H9 (cell line): ENCODE results near the gene PRUNE1. TPM values are rescaled to one million over a fixed set of nuclear protein-coding genes. Genes with fewer than 3 reads are reported as not detected.

ENCODE experiments used
- DNase-seq: peaks from one replicate; pipeline ENCODE4 v3.0.0-alpha.2; 2017
- H2AFZ ChIP-seq: one replicate; pipeline ENCODE4 v1.6.1; 2013; ENCODE audit warnings: mild to moderate bottlenecking, low read length, control low read depth, moderate library complexity
- H2AK5ac ChIP-seq: 2 replicates; pipeline ENCODE4 v1.6.1; 2013; ENCODE audit warnings: low read length, control low read depth, mixed read lengths; ENCODE audit not compliant: insufficient read length
- H2BK120ac ChIP-seq: one replicate; pipeline ENCODE4 v1.6.1; 2013; ENCODE audit warnings: low read depth, mild to moderate bottlenecking, low read length, control low read depth, inconsistent platforms; ENCODE audit not compliant: poor library complexity, severe bottlenecking
- H2BK12ac ChIP-seq: 2 replicates; pipeline ENCODE4 v1.6.1; 2013; ENCODE audit warnings: low read length, control low read depth, mixed read lengths, low read depth; ENCODE audit not compliant: insufficient read length
- H2BK15ac ChIP-seq: 2 replicates; pipeline ENCODE4 v1.6.1; 2013; ENCODE audit warnings: low read depth, low read length, control low read depth
- H2BK20ac ChIP-seq: one replicate; pipeline ENCODE4 v1.6.1; 2013; ENCODE audit warnings: low read depth, mild to moderate bottlenecking, low read length, control low read depth, inconsistent platforms; ENCODE audit not compliant: poor library complexity, severe bottlenecking
- H2BK5ac ChIP-seq: 2 replicates; pipeline ENCODE4 v1.6.1; 2013; ENCODE audit warnings: low read length, control low read depth, mixed read lengths; ENCODE audit not compliant: insufficient read length
- H3K14ac ChIP-seq: 2 replicates; pipeline ENCODE4 v1.6.1; 2013; ENCODE audit warnings: low read length, control low read depth; ENCODE audit not compliant: insufficient read depth
- H3K18ac ChIP-seq: 2 replicates; pipeline ENCODE4 v1.6.1; 2013; ENCODE audit warnings: low read depth, mild to moderate bottlenecking, mixed read lengths, low read length, control low read depth; ENCODE audit not compliant: insufficient read length
- H3K23ac ChIP-seq: 2 replicates; pipeline ENCODE4 v1.6.1; 2013; ENCODE audit warnings: low read length, control low read depth, mixed read lengths, low read depth; ENCODE audit not compliant: insufficient read length
- H3K23me2 ChIP-seq: 2 replicates; pipeline ENCODE4 v1.6.1; 2013; ENCODE audit warnings: low read depth, mild to moderate bottlenecking, mixed read lengths, low read length, control low read depth; ENCODE audit not compliant: insufficient read length, poor library complexity, severe bottlenecking
- H3K27ac ChIP-seq: 2 replicates; pipeline ENCODE4 v1.5.1; 2013; ENCODE audit warnings: low read length, control low read depth, mixed read lengths, low read depth; ENCODE audit not compliant: insufficient read length
- H3K27me3 ChIP-seq: 2 replicates; pipeline ENCODE4 v1.6.1; 2013; ENCODE audit warnings: low read length, control low read depth, inconsistent platforms; ENCODE audit not compliant: insufficient read depth
- H3K4ac ChIP-seq: 2 replicates; pipeline ENCODE4 v1.6.1; 2013; ENCODE audit warnings: low read depth, mild to moderate bottlenecking, control low read depth, inconsistent platforms, low read length, moderate library complexity
- H3K4me1 ChIP-seq: 2 replicates; pipeline ENCODE4 v1.6.1; 2013; ENCODE audit warnings: low read length, control low read depth, inconsistent platforms; ENCODE audit not compliant: insufficient read depth
- H3K4me2 ChIP-seq: 2 replicates; pipeline ENCODE4 v1.6.1; 2013; ENCODE audit warnings: low read length, control low read depth, mixed read lengths; ENCODE audit not compliant: insufficient read length, insufficient read depth
- H3K56ac ChIP-seq: 2 replicates; pipeline ENCODE4 v1.6.1; 2013; ENCODE audit warnings: low read depth, mild to moderate bottlenecking, mixed read lengths, low read length, control low read depth; ENCODE audit not compliant: insufficient read length
- H3K79me1 ChIP-seq: 2 replicates; pipeline ENCODE4 v1.6.1; 2013; ENCODE audit warnings: low read depth, mild to moderate bottlenecking, moderate library complexity, low read length, control low read depth, inconsistent platforms; ENCODE audit not compliant: insufficient read depth, poor library complexity, severe bottlenecking
- H3K79me2 ChIP-seq: 2 replicates; pipeline ENCODE4 v1.6.1; 2013; ENCODE audit warnings: low read length, control low read depth, inconsistent platforms; ENCODE audit not compliant: insufficient read depth
- H3K9ac ChIP-seq: 2 replicates; pipeline ENCODE4 v1.6.1; 2013; ENCODE audit warnings: low read length, control low read depth, mixed read lengths; ENCODE audit not compliant: insufficient read length; ENCODE audit errors: extremely low read depth
- H3K9me3 ChIP-seq: one replicate; pipeline ENCODE4 v1.6.1; 2013; ENCODE audit warnings: low read depth, low read length, inconsistent platforms; ENCODE audit not compliant: control insufficient read depth
- H3T11ph ChIP-seq: one replicate; pipeline ENCODE4 v1.6.1; 2013; ENCODE audit warnings: mild to moderate bottlenecking, low read length, control low read depth, inconsistent platforms
- H4K20me1 ChIP-seq: one replicate; pipeline ENCODE4 v1.6.1; 2013; ENCODE audit not compliant: control insufficient read depth, insufficient read length, insufficient read depth
- H4K5ac ChIP-seq: 2 replicates; pipeline ENCODE4 v1.6.1; 2013; ENCODE audit warnings: low read depth, mild to moderate bottlenecking, mixed read lengths, low read length, control low read depth; ENCODE audit not compliant: insufficient read length
- H4K8ac ChIP-seq: replicated peaks from 2 replicates; pipeline ENCODE4 v1.6.1; 2013; ENCODE audit warnings: low read length, control low read depth, mixed read lengths, low read depth; ENCODE audit not compliant: insufficient read length
- H4K91ac ChIP-seq: 2 replicates; pipeline ENCODE4 v1.6.1; 2013; ENCODE audit warnings: low read depth, mild to moderate bottlenecking, moderate library complexity, mixed read lengths, low read length, control low read depth; ENCODE audit not compliant: insufficient read length
- H3K27ac Mint-ChIP-seq, 3 experiments: 2 replicates in 2 of 3; 3 replicates in 1 of 3; pipeline ENCODE4 v1.8.0; 2020 to 2021; ENCODE audit warnings: mixed read lengths in 3 of 3, mild to moderate bottlenecking in 1 of 3, moderate library complexity in 1 of 3
- H3K27me3 Mint-ChIP-seq: 2 replicates; pipeline ENCODE4 v1.8.0; 2021; ENCODE audit warnings: low read depth, mild to moderate bottlenecking, moderate library complexity, mixed read lengths
- H3K36me3 Mint-ChIP-seq, 3 experiments: 2 replicates in 2 of 3; 3 replicates in 1 of 3; pipeline ENCODE4 v1.8.0; 2020 to 2021; ENCODE audit warnings: low read depth in 3 of 3, mixed read lengths in 3 of 3; ENCODE audit not compliant: insufficient read depth in 1 of 3
- H3K4me1 Mint-ChIP-seq, 2 experiments: 2 replicates each; pipeline ENCODE4 v1.8.0; 2020; ENCODE audit warnings: mixed read lengths in 2 of 2
- H3K4me3 Mint-ChIP-seq, 2 experiments: 2 replicates in 1 of 2; 3 replicates in 1 of 2; pipeline ENCODE4 v1.8.0; 2020 to 2021; ENCODE audit warnings: mild to moderate bottlenecking in 2 of 2, mixed read lengths in 2 of 2, moderate library complexity in 1 of 2
- H3K9me3 Mint-ChIP-seq, 2 experiments: 2 replicates in 1 of 2; 3 replicates in 1 of 2; pipeline ENCODE4 v1.8.0; 2020; ENCODE audit warnings: mild to moderate bottlenecking in 2 of 2, mixed read lengths in 2 of 2, moderate library complexity in 1 of 2
- WGBS: extraction: QIAGEN DNeasy Blood & Tissue Kit; methylation state at CpG from one replicate; pipeline ENCODE4 v1.1.7; 2013; ENCODE audit warnings: missing lambda C conversion rate, low lambda C conversion rate, mixed read lengths; ENCODE audit not compliant: insufficient read length; ENCODE audit errors: extremely low coverage; 5-methylcytosine and 5-hydroxymethylcytosine counted together
- total RNA-seq: library from RNA; stranded (reverse); gene quantifications from 2 replicates; pipeline ENCODE4 v1.2.1, GENCODE V29; 2021
- TF ChIP-seq, protein P1 (sequence below): fragments of 200-600 bp; sonication (generic); conservative IDR thresholded peaks from 3 replicates; pipeline ENCODE4 v1.8.0; 2021; ENCODE audit warnings: antibody characterized with exemption, mild to moderate bottlenecking

PRUNE1 gene
- total RNA-seq, 1 experiment from 2014 or later: 22.3 TPM

DNA sequence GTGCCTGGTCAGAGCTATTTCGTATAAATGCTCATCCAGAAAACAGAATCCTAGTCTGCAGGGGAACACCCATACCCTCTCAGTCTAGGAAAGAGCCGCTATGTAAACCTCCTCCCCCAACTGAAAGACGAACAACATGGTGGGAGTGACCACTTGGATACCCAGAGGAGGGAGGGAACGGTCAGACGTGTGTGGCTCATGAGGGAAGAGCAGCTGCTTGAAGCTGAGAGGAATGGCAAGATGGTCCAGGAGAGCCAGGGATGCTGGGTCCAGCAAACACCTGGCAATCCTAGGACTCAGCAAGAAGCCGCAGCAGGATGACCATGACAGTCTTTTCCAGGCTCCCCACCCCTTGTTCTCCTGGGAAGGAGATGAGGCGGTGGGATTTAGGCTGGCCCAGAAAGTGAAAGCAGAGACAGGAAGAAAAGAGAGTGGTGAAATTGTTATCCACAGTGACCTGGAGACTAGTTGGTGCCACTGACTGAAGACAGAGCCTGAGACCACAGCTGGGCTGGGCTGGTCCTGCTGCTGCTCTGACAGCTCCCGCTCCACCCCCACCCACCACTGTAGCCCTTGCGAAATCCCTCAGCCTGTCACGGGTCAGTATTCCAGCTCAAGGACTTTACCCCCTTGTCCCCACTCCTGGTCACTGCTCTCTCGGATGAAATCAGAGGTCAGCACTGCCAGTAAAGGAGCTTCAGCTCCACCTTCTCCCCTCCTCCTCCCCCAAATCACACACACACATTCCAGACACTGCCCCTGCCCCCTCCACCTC, 37.3 kb upstream of the PRUNE1 start:
- Histone ChIP-seq H4K8ac (no peak overlapping the region), H2BK5ac (no peak overlapping the region), H2AFZ (no peak overlapping the region), H4K91ac (no peak overlapping the region), H3K23ac (no peak overlapping the region), H2BK15ac (no peak overlapping the region), H3T11ph (no peak overlapping the region), H3K79me1 (no peaks in the 10 kb centered on the region), H2BK20ac (no peak overlapping the region), H3K27me3 (no peaks in the 10 kb centered on the region), H2BK120ac (no peak overlapping the region), H2BK12ac (no peak overlapping the region), H3K9me3 (no peaks in the 10 kb centered on the region), H3K27ac (no peak overlapping the region), H4K20me1 (no peaks in the 10 kb centered on the region), H3K23me2 (peaks cover 12% of the 10 kb centered on the region), H3K79me2 (peaks cover 31% of the 10 kb centered on the region; the same call in 1 of the 2 replicates), H3K18ac (no peak overlapping the region), H3K4me1 (peaks cover 8% of the 10 kb centered on the region), H3K9ac (no peak overlapping the region), H2AK5ac (no peak overlapping the region), H3K4me2 (peak overlapping the region; percentile 72), H3K4ac (no peak overlapping the region), H3K14ac (no peak overlapping the region), H4K5ac (no peak overlapping the region), H3K56ac (no peak overlapping the region)
- H3K4me1 Mint-ChIP-seq: peaks cover 48 to 51% of the 10 kb centered on the region in 2 experiments
- no peaks in the 10 kb centered on the region for H3K9me3 Mint-ChIP-seq
- TF ChIP-seq, protein P1, sequence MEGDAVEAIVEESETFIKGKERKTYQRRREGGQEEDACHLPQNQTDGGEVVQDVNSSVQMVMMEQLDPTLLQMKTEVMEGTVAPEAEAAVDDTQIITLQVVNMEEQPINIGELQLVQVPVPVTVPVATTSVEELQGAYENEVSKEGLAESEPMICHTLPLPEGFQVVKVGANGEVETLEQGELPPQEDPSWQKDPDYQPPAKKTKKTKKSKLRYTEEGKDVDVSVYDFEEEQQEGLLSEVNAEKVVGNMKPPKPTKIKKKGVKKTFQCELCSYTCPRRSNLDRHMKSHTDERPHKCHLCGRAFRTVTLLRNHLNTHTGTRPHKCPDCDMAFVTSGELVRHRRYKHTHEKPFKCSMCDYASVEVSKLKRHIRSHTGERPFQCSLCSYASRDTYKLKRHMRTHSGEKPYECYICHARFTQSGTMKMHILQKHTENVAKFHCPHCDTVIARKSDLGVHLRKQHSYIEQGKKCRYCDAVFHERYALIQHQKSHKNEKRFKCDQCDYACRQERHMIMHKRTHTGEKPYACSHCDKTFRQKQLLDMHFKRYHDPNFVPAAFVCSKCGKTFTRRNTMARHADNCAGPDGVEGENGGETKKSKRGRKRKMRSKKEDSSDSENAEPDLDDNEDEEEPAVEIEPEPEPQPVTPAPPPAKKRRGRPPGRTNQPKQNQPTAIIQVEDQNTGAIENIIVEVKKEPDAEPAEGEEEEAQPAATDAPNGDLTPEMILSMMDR: no peak
- peak overlapping the region; percentile 78 to 86 for H3K4me3 Mint-ChIP-seq
- no peaks in the 10 kb centered on the region for H3K27me3 Mint-ChIP-seq
- no peak for DNase-seq
- no CpG with 5 or more reads among the region's 11 CpGs for WGBS
- H3K36me3 Mint-ChIP-seq: peaks cover 29 to 35% (median 34%) of the 10 kb centered on the region in 3 experiments
- H3K27ac Mint-ChIP-seq: peak overlapping the region; percentile 79 to 96 (median 92); a peak in 5 of 7 replicates
